PC-9 (cell line): ENCODE measurements around the gene CA6.

Experiments used
- CTCF ChIP-seq: fragments of 200-600 bp; sonication (generic); conservative IDR thresholded peaks from 2 replicates; pipeline ENCODE4 v1.6.1; 2017; ENCODE audit warnings: mixed run types, antibody characterized with exemption, mild to moderate bottlenecking, moderate library complexity
- EZH2 ChIP-seq: fragments of 200-600 bp; sonication (generic); IDR thresholded peaks from 2 replicates; pipeline ENCODE4 v1.8.0; 2017; ENCODE audit warnings: antibody characterized with exemption, low read depth

DNA sequence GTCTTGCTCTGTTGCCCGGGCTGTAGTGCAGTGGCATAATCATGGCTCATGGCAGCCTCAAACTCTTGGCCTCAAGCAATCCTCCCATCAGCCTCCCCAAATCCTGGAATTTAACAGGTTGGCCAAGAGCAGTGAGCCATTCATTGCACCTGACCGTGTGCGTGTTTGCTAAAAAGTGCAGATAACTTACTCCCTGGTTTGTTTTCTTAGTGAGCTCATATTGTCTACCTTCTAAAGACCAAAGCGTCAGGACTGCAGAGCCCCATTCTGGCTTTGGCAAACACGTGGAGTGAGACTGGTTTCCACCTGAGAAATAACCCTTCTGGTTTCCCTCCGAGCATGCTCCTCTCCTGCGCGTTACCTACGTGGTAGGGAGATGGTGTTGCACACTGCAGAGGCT is 32.2 kb upstream of the CA6 start:
- TF ChIP-seq CTCF = no peak
- no peak for TF ChIP-seq EZH2
